Putamen (tissue), 1 donor: ENCODE results near the gene H2AZ2.
"Not testable (repeated sequence)": the region's sequence is repeated elsewhere in the genome, so short reads cannot be mapped to it uniquely, and the experiment has no call there.

Experiments
- DNase-seq: peaks from one replicate; pipeline ENCODE4 v3.0.0-alpha.2; 2016; ENCODE audit warnings: low spot score

H2AZ2 gene

DNA sequence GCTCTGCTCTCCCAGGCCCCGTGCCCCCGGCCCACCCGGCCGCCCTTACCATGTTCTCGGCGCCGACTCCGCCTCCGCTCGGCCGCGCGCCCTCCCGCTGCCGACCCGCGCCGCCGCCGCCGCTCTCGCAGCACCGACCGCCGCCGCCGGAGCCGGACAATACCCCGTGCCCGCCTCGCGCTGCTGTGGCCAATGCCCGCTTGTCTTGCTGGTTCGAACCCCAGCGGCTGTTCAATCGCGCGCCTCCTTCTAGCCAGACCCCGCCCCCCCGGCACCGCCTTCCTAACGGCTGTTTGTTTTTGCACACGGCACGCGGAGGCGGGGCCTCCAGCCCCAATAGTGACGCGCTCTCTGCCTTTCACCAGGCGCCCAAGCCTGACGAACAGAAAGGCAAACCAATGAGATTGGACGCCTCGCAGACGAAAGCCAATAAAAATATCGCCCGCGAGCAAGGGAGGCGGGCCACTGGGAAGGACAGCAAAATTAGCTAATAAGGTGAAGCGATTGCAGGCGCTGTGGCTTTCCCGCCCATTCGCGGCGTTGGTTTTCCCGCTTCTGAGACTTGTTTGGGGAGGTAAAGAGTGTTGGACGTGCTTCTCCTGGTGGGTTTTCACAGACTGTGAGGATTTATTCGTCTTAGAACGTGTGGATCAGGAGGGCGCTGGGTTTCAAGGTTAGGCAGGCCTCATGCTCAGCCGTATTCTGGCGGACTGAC, at the start of gene H2AZ2:
Gene H2AZ2, minus strand, starts transcription at position 168 of the 715 bp plus-strand sequence. Its CDS starts 116 bp downstream, at position 52.
- DNase-seq: peak; percentile 100

DNA sequence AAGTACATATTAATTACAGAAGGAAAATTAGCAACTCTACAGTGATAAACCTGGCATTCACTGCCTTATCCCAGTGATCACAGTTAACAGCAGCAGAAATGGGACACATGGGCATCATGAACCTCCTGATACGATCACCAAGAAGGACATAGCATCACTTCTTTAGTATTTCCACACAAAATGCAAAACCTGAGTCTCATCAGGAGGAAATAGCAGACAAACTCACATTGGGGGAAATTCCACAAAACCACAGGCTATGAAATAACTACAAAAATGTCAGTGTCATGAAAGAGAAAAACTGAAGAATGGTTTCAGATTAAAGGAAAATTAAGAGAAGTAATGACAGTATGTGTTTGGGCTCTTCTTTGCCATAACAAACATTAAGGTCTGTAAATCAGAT, 49.4 kb upstream of the H2AZ2 start:
- DNase-seq: no peak

DNA sequence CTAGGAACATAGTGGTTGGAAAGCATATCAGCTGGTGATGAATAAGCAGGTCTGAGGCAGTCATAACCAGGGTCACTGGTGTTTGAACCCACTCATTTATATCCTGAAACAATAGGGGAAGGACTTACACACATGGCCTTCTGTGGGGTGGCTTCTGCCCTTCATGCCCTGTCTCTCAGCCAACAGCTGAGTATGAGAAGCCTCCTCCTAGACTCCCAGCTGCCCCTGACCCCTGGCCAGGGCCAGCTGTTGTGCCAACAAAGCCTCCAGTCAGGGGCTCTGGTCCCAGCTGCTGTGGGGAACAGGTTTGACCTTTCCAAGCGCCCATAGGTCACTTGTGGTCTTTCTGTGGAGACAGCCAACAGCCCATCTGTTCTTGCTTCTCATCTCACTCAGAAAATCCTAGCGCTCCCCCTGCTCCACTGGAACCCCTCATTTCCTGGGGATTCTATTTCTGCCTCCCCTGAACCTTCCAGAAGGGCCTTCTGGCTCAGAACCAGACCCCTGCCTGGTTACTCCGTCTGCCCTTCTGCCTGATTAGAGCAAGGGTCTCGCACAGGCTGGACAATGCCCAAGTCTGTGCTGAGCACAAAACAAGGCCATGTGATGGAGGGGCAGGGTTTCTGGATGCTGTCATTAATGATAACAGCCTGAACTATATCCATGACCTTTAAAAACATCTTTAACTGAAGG, 47.1 kb upstream of the H2AZ2 start:
- peak; percentile 64 for DNase-seq

DNA sequence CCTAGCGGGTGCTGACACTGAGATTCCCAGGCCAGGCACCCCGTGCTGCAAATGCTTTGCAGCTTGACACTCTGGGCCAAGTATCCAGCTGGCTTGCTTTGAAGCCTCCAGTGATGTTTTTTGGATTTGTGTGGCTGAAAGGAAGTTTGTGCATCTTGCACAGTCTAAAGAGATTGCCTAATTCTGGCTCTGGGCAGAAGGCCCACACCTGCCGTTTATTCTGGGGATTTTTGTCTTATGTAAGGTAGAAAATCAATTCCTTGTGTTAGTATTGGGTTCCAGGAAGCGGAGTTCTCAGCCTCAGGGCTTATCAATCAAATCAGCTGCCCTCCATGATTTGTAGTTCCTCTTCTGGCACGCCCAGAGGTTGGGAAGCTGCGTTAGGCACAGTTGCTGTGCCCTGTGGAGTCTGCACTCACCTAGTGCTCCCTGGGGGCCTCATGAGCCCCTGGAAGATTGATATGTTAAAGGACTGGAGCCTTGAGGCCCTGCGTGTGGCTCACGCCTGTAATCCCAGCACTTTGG, 45.9 kb upstream of the H2AZ2 start:
- DNase-seq: no peak

DNA sequence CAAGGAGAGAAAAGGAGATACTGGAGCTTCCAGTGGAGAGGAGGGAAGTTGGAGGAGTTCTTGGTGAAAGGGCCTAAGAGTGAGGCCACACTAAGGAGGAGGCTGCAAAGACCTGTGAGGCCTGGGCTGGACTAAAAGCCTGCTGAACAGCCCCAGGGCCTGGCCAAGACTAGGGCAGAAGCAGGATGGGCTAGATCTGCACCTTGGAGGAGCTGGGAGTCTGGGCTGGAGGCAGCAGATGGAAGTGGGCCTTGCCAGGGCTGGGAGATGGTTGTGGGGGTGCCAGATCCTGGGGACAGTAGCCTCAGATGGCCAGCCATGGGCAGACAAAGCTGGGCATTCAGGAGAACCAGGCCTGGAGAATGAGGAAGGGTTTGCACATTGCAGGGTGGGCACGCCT, 43.9 kb upstream of the H2AZ2 start:
- DNase-seq: no peak

DNA sequence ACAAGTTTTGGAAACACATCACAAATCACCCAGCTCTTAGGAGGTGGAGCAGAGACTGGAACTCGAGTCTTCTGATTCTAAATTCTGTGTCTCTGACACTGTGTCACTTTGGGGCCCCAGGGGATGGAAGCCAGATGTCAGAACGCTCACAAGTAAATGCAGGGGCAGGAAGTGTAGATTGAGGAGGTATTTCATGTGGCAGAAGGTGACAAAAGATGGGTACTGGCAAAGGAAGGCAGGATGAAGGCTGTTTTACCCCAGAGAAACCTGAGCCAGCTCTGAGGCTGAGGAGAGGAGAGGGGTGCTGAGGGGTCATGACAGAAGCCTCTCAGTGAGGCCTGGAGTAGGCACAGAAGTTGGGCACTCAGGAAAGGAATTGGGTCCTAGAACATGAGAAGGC, 43.5 kb upstream of the H2AZ2 start:
- no peak for DNase-seq

DNA sequence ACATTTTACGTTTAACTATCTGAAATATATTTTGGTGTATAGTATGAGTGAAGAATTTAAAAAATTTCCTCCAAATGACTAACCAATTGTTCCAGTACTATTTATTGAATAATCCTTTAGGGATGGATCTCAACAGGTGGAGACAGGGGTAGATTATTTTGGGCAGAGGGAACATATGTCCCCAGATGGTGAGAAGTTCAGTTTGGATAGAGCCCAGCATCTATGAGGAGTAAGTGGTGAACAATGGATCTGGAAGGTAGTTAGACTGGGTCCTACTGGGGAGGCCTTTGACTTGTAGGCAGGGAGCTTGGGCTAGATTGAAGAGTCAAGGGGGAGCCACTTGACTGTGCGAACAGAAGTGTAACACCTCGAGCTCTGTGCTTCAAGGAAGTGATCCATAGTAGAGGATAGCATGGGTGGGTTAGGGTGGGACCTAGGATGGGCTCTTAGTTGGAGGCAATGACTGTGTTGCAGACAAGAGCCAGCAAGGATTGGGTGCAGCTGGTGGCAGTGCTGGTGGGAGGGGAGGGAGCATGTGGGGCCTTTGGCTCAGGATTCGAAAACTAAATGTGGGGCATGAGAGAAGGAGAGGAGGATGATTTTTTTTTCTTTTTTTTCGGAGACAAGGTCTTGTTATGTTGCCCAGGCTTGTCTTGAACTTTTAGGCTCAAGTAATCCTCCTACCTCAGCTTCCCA, 41.3 kb upstream of the H2AZ2 start:
- DNase-seq: no peak

DNA sequence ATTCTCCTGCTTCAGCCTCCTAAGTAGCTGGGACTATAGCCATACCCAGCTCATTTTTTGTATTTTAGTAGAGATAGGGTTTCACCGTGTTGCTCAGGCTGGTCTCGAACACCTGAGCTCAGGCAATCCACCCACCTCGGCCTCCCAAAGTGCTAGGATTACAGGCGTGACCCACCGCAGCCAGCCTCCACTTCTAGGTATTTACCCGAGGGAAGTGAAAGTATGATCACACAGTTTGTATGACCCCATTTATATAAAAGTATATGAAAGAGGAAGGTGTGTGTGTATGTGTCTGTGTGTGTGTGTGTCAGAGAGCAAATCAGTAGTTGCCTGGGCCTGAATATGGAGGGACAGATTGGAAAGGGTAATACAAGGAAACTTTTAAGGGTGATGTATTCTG, 39.4 kb upstream of the H2AZ2 start:
- DNase-seq: no peak

DNA sequence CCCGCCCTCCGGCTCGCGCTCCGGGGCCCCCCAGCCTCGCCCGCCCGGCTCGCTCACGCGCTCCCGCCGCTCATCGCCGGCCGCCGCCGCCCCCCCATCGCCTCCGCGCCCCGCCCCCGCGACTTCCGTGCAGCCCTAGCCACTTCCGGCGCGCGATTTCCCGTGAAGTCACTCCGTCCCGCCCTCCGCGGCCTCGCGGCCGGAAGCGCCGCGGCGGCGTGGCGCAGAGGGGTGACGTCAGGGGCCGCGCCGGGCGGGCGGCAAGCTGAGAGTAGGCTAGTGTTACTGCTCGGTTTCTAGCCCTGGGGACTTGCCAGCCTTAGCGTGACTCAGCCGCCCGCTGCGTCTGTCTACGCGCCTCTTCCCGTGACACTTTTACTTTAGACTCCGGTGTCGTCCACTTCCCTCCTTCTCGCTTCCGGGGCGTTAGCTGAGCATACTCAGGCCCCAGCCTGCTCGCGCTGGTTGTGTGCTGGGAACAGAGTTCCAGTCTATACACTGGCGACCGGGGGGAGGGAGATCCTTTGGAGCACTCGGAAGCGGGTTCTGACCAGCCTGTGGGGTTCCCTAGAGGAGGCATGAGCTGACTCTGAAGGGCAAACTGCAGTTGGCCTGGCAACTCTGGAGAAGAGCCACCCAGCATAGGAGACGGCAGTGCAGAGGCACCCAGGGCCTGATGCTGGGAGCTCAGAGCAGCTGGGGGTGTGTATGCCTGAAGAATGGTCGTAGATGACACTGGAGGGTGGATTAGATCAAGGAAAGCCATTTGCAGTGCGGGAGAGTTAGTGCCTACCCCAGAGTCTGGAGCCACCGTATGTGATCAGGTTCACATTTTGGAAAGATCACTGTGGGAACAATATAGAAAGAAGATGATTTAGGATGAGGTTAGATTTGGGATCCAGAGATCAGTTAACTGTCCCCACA, 37.8 kb upstream of the H2AZ2 start, which contains the start of gene PURB:
Gene PURB, minus strand, starts transcription at position 137 of the 924 bp plus-strand sequence. CDS start 182 bp downstream, outside the sequence.
- DNase-seq: peak; percentile 96

DNA sequence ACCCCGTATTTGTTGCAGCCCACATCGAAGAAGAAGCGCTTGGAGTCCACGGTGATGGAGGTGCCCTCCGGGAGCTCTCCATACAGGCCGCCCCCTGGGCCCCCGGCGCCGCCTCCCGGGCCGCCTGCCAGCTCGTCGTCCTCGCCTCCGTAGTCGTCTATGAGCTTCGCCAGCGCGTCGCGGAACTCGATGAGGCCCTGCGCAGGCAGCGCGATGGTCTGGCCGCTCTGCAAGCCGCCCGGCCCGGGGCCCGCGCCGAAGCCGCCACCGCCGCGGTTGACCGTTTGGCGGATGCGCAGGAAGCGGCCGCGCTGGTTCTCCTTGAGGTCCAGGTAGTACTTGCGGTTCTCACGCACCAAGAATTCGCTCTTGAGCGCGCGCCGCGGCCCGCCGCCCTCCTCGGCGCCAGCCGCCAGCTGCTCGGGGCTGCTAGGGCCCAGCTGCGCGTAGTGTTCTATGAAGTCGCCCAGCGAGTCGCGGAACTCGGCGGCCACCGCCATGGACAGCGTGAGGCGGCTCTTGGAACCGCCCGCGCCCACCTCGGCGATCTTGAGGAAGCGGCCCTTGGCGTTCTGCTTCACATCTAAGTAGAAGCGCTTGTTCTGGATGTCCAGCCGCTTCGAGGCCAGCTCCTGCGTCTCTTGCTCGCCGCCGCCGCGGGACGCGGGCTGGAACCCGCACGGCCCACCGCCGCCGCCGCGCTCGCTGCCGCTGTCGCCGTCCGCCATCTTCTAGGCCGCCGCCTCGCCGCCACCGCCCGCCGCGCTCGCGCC, 36.9 kb upstream of the H2AZ2 start:
- DNase-seq: peak; percentile 39

DNA sequence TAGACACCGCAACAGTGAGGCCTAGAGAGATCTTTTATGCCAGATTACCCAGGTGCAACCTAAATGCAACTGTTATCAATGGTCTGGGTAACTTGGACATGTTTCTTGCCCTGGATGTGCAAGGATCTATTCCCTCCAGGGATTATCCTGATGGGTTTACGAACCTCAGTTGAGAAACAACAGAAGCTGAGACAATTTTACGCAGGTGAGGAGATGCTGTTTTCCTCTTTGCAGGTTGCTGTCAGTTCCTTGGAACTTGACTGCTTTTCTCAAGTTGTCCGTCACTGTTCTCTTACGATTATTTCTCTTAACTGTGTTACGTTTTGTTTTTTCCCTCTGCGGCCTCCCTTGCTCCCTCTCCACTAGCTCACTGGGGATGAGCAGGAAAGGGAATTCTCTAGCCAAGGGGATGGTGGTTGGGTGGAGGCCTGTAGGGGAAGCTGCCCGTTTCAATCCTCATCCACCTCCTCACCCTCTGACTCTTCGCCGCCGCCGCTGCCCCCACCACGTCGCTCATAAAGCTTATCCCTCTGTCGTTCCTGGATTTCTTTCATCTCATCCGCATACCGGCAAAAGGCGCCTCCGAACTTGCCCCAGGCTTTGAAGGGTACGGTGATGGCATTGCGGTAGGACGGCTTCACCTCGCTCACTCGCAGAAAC, 36.2 kb upstream of the H2AZ2 start:
- no peak for DNase-seq

DNA sequence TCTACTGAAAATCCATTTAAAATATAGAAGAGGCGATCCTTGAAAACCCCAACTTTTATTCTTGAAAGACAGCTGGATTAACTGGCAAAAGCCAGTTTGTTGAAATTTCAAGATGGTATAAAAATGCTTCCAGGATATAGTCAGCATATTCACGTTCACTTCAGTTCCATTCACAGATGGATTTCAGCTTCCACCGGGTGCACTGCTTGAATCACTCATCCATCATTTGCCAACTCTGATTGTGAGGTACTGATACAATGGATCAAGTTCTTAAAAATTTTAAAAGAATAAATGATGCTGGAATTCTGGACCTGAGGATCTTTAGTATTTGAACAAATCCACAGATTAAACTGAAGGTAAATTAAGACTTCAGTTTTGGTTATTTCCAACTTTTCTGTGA, 35.0 kb upstream of the H2AZ2 start:
- DNase-seq: no peak

DNA sequence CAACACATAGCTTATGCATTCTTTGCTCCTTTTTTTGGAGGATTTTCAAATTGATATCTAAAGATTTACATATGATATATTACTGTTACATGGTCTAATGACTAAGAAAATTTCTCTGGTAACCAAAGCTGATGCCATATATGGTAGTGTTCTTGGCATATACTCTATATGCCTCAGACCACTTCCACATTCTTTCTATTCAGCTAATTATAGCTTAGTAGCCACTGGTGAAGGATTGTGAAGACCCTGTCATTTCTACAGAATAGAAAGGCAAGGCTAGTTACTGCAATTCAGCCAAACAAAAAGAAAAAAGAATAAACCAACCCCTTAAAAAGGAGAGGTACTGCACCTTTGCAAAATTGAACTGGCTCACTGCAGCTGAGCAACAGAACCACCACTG, 33.7 kb upstream of the H2AZ2 start:
- no peak for DNase-seq

DNA sequence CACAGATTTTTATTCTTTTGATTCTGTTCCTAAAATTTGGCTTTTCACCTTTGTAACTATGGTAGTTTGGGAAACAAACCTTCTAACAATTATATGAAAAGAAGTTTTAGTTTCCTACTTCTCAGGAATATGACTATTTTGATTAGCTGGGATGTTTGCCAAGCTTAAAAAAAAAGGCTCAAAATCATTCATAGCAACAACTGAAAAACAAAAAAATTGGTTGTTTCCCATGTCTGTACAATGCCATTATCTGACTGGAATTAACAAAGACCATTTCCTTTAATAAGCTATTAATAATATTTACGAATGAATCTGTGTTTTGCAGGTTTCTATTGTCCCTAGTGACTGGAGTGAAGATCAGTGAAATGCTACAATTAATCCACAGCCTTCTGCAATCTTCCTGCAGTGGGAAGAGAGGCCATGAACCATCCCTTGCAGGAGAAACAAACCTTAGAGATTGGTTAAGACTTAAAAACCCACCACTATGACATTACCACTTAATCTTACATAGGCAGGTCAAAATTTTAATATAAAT, 33.2 kb upstream of the H2AZ2 start:
- no peak for DNase-seq

DNA sequence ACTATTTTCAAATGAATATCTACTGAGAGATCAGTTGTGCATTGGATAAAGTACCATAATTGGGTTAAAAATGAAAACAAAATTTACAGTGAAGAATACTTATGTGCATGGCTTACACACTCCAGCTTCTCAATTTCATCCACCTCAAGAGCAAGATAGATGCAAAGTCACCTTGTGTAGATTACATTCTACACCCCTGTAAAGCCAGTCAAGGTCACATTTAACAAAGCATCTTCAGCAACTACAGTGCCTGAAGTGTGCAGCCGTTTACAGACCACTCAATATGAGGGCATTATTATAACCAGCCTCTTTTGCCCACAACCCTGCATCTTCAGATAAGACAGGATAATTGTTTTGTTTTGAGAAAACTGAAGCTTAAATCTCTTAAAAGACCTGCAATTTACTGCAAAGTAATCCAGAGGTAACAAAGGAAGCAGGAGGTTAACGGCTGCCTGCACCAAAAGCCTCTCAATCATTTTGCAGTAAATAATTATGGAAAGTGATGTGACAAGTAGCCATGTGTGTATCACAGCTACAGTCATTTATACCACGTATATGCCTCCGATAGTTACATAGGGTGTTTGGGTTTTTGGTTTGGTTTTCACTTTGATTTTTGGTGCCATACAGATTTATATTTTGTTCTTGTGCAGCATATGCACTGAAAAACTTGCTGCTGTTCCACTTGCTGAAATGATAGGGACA, 32.6 kb upstream of the H2AZ2 start:
- DNase-seq: no peak

DNA sequence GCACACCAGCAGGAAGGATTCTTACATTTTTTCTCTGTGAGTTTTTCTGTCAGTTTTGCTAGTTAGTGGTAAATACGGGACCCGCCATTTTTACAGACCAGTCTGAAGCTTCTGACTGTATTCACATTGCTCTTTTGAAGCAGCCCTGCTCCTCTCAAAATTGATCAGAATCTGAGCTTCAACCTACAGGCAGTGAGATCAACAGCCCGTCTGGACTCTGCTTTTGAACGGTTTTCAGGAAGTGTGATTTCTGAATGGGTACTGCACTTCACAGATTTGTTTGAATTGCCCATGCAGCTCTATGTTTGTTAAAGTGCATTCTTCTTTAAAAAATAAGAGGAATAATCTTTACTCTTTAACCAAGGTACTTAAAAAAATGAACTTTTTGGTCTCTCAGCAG, 28.5 kb upstream of the H2AZ2 start:
- no peak for DNase-seq

DNA sequence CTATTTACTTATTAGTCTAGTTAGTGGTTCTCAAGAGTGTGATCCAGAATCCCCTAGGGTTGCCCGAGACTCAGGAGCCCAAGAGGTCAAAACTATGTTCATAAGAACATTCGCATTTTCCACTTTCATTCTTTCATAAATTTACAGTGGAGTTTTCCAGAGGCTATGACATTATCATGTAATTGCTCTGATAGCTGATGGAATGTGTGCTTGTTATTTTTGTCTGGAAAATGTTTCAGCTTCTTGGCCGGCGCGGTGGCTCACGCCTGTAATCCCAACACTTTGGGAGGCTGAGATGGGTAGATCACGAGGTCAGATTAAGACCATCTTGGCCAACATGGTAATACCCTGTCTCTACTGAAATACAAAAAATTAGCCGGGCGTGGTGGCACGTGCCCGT, 27.4 kb upstream of the H2AZ2 start:
- no peak for DNase-seq

DNA sequence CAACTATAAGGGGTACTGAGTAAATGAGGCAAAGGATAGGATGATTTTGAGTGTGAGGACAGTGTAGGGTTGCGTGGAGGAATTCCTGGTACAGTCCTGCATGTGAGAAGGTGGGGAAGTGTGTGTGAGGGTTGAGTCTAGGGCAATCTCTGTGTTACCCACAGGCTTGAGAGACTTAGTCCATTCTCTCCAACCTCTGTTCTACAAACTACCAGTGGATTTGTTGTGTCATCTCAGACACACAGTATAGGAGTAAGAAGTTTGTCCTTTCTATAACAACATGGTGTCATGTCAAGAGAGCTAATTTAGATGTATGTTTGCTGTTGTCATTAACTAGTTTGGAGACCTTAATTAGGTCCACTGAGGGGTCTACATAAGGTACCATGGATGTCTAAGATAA, 24.9 kb upstream of the H2AZ2 start:
- no peak for DNase-seq

DNA sequence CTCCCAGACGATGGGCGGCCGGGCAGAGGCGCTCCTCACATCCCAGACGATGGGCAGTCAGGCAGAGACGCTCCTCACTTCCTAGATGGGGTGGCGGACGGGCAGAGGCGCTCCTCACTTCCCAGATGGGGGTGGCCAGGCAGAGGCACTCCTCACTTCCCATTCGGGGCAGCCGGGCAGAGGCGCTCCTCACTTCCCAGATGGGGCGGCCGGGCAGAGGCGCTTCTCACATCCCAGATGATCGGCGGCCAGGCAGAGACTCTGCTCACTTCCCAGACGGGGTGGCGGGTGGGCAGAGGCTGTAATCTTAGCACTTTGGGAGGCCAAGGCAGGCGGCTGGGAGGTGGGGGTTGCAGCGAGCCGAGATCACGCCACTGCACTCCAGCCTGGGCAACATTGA, 24.0 kb upstream of the H2AZ2 start:
- not testable (repeated sequence) for DNase-seq
